ENCODE measurements around the gene CDK14.

DNA sequence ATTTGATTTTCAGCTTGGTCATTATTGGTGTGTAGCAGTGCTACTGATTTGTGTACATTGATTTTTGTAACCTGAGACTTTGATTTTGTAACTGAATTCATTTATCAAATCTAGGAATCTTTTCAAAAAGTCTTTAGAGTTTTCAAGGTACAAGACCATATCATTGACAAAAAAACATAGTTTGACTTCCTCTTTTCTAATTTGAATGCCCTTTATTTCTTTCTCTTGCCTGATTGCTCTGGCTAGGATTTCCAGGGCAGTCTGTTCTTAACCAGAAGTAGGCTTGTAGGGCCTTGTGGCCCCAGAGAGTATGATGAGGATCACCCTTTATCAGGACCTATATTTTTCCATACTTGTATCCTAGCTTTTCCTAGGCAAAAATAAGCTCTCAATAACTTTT is 433.6 kb downstream of the CDK14 start:
- TF ChIP-seq TAF1 (conservative IDR thresholded peaks at IDR 0.05) (no peak), FOXA1 (IDR thresholded peaks at IDR 0.05) (no peak), RAD21 (IDR thresholded peaks at IDR 0.05) (no peak), YY1 (IDR thresholded peaks at IDR 0.05) (no peak)
- TF ChIP-seq, protein P1, sequence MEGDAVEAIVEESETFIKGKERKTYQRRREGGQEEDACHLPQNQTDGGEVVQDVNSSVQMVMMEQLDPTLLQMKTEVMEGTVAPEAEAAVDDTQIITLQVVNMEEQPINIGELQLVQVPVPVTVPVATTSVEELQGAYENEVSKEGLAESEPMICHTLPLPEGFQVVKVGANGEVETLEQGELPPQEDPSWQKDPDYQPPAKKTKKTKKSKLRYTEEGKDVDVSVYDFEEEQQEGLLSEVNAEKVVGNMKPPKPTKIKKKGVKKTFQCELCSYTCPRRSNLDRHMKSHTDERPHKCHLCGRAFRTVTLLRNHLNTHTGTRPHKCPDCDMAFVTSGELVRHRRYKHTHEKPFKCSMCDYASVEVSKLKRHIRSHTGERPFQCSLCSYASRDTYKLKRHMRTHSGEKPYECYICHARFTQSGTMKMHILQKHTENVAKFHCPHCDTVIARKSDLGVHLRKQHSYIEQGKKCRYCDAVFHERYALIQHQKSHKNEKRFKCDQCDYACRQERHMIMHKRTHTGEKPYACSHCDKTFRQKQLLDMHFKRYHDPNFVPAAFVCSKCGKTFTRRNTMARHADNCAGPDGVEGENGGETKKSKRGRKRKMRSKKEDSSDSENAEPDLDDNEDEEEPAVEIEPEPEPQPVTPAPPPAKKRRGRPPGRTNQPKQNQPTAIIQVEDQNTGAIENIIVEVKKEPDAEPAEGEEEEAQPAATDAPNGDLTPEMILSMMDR (IDR thresholded peaks at IDR 0.05; ENCODE audit: low read depth, low read length, missing input control) = no peak
- TF ChIP-seq, protein P2, sequence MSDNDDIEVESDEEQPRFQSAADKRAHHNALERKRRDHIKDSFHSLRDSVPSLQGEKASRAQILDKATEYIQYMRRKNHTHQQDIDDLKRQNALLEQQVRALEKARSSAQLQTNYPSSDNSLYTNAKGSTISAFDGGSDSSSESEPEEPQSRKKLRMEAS (IDR thresholded peaks at IDR 0.05) = no peak
